ENCODE results near the gene SH3GL3.

Gene SH3GL3

DNA sequence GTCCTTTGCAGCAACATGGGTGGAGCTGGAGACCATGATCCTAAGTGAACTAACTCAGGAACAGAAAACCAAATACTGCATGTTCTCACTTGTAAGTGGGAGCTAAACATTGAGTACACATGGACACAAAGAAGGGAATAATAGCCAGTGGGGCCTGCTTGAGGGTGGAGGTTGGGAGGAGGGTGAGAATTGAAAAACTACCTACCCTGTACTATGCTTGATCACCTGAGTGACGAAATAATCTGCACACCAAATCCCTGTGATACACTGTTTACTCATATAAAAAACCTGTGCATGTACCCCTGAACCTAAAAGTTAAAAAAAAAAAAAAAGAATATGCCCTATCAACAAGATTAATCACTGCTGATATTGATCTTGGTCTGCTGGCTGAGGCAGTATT lies 148.1 kb downstream of the SH3GL3 start:
- TF ChIP-seq TOX (CRISPR knock-in tag; IDR thresholded peaks at IDR 0.05; ENCODE audit: borderline replicate concordance) (no peak), ZNF565 (CRISPR knock-in tag; conservative IDR thresholded peaks at IDR 0.05; ENCODE audit: low read depth) (no peak)
- TF ChIP-seq, protein P1, sequence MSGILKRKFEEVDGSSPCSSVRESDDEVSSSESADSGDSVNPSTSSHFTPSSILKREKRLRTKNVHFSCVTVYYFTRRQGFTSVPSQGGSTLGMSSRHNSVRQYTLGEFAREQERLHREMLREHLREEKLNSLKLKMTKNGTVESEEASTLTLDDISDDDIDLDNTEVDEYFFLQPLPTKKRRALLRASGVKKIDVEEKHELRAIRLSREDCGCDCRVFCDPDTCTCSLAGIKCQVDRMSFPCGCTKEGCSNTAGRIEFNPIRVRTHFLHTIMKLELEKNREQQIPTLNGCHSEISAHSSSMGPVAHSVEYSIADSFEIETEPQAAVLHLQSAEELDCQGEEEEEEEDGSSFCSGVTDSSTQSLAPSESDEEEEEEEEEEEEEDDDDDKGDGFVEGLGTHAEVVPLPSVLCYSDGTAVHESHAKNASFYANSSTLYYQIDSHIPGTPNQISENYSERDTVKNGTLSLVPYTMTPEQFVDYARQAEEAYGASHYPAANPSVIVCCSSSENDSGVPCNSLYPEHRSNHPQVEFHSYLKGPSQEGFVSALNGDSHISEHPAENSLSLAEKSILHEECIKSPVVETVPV (CRISPR knock-in tag; IDR thresholded peaks at IDR 0.05), result no peak
- no peak for ATAC-seq

DNA sequence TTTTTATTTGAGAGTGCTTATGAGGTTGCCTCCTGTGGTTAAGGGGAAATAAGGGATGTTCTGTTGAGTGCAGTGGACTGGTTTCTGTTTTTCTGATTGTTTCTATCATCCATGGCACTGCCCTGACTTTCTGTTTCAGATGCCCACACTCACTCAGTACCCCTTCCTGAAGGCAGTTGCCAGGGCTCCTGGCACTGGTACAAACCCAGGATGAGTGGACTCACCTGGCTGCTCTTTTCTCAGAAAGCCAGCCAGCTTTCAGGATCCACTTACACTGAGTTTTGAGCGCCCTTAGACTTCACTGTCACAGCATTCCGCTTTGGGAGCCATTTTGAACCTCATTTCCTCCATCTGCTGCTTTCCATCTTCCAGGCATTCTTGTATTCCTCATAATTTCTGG lies 150.9 kb downstream of the SH3GL3 start:
- no peak for ATAC-seq
- TF ChIP-seq OSR1 (CRISPR knock-in tag; IDR thresholded peaks at IDR 0.05) (no peak), TOX (CRISPR knock-in tag; IDR thresholded peaks at IDR 0.05; ENCODE audit: borderline replicate concordance) (no peak), RARB (CRISPR knock-in tag; IDR thresholded peaks at IDR 0.05) (no peak), GLIS3 (CRISPR knock-in tag; IDR thresholded peaks at IDR 0.05) (no peak), PPARA (CRISPR knock-in tag; IDR thresholded peaks at IDR 0.05; ENCODE audit: borderline replicate concordance) (no peak), ZC3H10 (CRISPR knock-in tag; IDR thresholded peaks at IDR 0.05) (no peak), ZNF565 (CRISPR knock-in tag; conservative IDR thresholded peaks at IDR 0.05; ENCODE audit: low read depth) (no peak), CSDC2 (CRISPR knock-in tag; IDR thresholded peaks at IDR 0.05) (no peak), SNAI2 (CRISPR knock-in tag; IDR thresholded peaks at IDR 0.05) (no peak)

DNA sequence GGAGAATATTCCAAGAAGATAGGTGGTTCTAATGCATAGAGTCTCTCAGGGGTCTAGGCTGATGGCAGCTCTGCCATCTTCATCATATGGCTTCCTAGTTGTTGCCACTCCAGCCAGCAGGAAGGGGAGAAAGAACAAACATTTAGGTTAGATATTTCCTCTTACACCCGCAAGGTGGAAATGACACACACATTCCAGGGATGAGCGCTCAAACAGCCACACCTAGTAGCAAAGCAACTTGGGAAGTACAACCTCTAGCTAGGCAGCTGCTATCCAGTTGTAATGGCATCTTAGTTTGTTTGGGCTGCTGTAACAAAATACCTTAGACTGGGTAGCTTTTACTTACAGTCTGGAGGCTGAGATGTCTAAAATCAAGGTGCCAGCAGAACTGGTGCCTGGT lies 154.9 kb downstream of the SH3GL3 start:
- TF ChIP-seq, protein P2, sequence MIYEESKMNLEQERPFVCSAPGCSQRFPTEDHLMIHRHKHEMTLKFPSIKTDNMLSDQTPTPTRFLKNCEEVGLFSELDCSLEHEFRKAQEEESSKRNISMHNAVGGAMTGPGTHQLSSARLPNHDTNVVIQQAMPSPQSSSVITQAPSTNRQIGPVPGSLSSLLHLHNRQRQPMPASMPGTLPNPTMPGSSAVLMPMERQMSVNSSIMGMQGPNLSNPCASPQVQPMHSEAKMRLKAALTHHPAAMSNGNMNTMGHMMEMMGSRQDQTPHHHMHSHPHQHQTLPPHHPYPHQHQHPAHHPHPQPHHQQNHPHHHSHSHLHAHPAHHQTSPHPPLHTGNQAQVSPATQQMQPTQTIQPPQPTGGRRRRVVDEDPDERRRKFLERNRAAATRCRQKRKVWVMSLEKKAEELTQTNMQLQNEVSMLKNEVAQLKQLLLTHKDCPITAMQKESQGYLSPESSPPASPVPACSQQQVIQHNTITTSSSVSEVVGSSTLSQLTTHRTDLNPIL (CRISPR knock-in tag; IDR thresholded peaks at IDR 0.05; ENCODE audit: low read depth), result no peak
- TF ChIP-seq, protein P3, sequence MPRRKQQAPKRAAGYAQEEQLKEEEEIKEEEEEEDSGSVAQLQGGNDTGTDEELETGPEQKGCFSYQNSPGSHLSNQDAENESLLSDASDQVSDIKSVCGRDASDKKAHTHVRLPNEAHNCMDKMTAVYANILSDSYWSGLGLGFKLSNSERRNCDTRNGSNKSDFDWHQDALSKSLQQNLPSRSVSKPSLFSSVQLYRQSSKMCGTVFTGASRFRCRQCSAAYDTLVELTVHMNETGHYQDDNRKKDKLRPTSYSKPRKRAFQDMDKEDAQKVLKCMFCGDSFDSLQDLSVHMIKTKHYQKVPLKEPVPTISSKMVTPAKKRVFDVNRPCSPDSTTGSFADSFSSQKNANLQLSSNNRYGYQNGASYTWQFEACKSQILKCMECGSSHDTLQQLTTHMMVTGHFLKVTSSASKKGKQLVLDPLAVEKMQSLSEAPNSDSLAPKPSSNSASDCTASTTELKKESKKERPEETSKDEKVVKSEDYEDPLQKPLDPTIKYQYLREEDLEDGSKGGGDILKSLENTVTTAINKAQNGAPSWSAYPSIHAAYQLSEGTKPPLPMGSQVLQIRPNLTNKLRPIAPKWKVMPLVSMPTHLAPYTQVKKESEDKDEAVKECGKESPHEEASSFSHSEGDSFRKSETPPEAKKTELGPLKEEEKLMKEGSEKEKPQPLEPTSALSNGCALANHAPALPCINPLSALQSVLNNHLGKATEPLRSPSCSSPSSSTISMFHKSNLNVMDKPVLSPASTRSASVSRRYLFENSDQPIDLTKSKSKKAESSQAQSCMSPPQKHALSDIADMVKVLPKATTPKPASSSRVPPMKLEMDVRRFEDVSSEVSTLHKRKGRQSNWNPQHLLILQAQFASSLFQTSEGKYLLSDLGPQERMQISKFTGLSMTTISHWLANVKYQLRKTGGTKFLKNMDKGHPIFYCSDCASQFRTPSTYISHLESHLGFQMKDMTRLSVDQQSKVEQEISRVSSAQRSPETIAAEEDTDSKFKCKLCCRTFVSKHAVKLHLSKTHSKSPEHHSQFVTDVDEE (CRISPR knock-in tag; IDR thresholded peaks at IDR 0.05), result no peak
- TF ChIP-seq ZC3H10 (CRISPR knock-in tag; IDR thresholded peaks at IDR 0.05) (no peak), TCF4 (CRISPR knock-in tag; IDR thresholded peaks at IDR 0.05; ENCODE audit: borderline replicate concordance) (no peak), ZNF70 (CRISPR knock-in tag; IDR thresholded peaks at IDR 0.05) (no peak), SNAI2 (CRISPR knock-in tag; IDR thresholded peaks at IDR 0.05) (no peak), OSR1 (CRISPR knock-in tag; IDR thresholded peaks at IDR 0.05) (no peak), CSDC2 (CRISPR knock-in tag; IDR thresholded peaks at IDR 0.05) (no peak), GLIS3 (CRISPR knock-in tag; IDR thresholded peaks at IDR 0.05) (no peak), ESRRG (CRISPR knock-in tag; IDR thresholded peaks at IDR 0.05) (no peak)
- TF ChIP-seq, protein P1 (CRISPR knock-in tag; IDR thresholded peaks at IDR 0.05), result no peak
- no peak for ATAC-seq

DNA sequence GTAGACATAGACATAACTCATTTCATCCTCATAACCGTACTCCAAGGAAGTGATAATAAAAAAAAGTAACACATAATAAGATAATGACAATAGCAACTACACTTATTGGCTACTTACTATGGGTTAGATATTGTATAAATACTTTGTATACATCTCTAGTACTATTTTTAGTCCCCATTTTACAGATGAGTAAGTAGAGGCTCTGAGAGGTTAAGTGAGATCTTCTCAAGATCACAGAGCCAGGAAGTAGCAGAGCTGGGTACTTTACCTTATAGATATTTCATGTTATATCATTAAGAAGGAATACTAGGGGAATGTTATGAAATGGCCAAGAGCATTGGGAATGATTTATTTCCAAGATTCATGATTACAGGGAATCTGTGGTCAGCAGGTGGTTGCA lies 157.4 kb downstream of the SH3GL3 start:
- TF ChIP-seq ZNF70 (CRISPR knock-in tag; IDR thresholded peaks at IDR 0.05) (no peak), ZFP30 (CRISPR knock-in tag; IDR thresholded peaks at IDR 0.05) (no peak), ZC3H10 (CRISPR knock-in tag; IDR thresholded peaks at IDR 0.05) (no peak), BACH2 (CRISPR knock-in tag; IDR thresholded peaks at IDR 0.05; ENCODE audit: borderline replicate concordance) (no peak), TCF4 (CRISPR knock-in tag; IDR thresholded peaks at IDR 0.05; ENCODE audit: borderline replicate concordance) (no peak), ZNF565 (CRISPR knock-in tag; conservative IDR thresholded peaks at IDR 0.05; ENCODE audit: low read depth) (no peak), CSDC2 (CRISPR knock-in tag; IDR thresholded peaks at IDR 0.05) (no peak), ZFP3 (CRISPR knock-in tag; IDR thresholded peaks at IDR 0.05) (no peak), ARNTL (CRISPR knock-in tag; IDR thresholded peaks at IDR 0.05; ENCODE audit: borderline replicate concordance, low read depth) (no peak), OSR1 (CRISPR knock-in tag; IDR thresholded peaks at IDR 0.05) (no peak), SNAI2 (CRISPR knock-in tag; IDR thresholded peaks at IDR 0.05) (no peak), ISL1 (CRISPR knock-in tag; IDR thresholded peaks at IDR 0.05) (no peak)
- TF ChIP-seq, protein P4, sequence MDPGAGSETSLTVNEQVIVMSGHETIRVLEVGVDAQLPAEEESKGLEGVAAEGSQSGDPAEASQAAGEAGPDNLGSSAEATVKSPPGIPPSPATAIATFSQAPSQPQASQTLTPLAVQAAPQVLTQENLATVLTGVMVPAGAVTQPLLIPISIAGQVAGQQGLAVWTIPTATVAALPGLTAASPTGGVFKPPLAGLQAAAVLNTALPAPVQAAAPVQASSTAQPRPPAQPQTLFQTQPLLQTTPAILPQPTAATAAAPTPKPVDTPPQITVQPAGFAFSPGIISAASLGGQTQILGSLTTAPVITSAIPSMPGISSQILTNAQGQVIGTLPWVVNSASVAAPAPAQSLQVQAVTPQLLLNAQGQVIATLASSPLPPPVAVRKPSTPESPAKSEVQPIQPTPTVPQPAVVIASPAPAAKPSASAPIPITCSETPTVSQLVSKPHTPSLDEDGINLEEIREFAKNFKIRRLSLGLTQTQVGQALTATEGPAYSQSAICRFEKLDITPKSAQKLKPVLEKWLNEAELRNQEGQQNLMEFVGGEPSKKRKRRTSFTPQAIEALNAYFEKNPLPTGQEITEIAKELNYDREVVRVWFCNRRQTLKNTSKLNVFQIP (CRISPR knock-in tag; IDR thresholded peaks at IDR 0.05; ENCODE audit: borderline replicate concordance, low read depth), result no peak
- TF ChIP-seq, protein P2 (CRISPR knock-in tag; IDR thresholded peaks at IDR 0.05; ENCODE audit: low read depth), result no peak
- ATAC-seq, result no peak
